PC-3 (cell line): Measurements from ENCODE around the gene EZR. TPM values are rescaled to one million over a fixed set of nuclear protein-coding genes. Genes with fewer than 3 reads are reported as not detected.

Experiments used
- ATAC-seq: fragments of 200-7000 bp; cut with Tn5 transposase; 2 replicates; pipeline ENCODE4 v1.9.1; 2020; ENCODE audit warnings: mild to moderate bottlenecking, moderate library complexity
- BruUV-seq: library from RNA; stranded (reverse); fragments of 400-500 nt; replicated peaks from 2 replicates; lab custom pipeline; 2021; lab: Mats Ljungman, UMichigan
- CTCF ChIA-PET: fragments of 300-600 bp; sonication (Branson Sonifier 250); formaldehyde crosslinking; loops from one replicate; lab custom pipeline; 2022; ENCODE audit warnings: antibody characterized with exemption; lab: Charles Lee
- POLR2A ChIA-PET: fragments of 300-600 bp; sonication (Branson Sonifier 250); formaldehyde crosslinking; loops from one replicate; lab custom pipeline; 2022; ENCODE audit warnings: antibody characterized with exemption; ENCODE audit not compliant: unreplicated experiment; lab: Charles Lee
- DNase-seq: peaks from one replicate; pipeline ENCODE4 v3.0.0-alpha.2; 2015
- H2AFZ ChIP-seq: fragments of 300-600 bp; sonication (generic); 2 replicates; pipeline ENCODE4 v1.6.0; 2016; ENCODE audit warnings: antibody characterized with exemption, low read length
- H3F3A ChIP-seq: fragments of 300-600 bp; sonication (generic); one replicate; pipeline ENCODE4 v1.6.0; 2017; ENCODE audit warnings: antibody characterized with exemption, low read length, control low read depth, mild to moderate bottlenecking; ENCODE audit not compliant: unreplicated experiment
- H3K27ac ChIP-seq: fragments of 300-600 bp; sonication (generic); 2 replicates; pipeline ENCODE4 v1.5.1; 2016; ENCODE audit warnings: mild to moderate bottlenecking, low read length
- H3K27me3 ChIP-seq: fragments of 300-600 bp; sonication (generic); 2 replicates; pipeline ENCODE4 v1.6.1; 2016; ENCODE audit warnings: low read length, mixed read lengths
- H3K36me3 ChIP-seq: fragments of 300-600 bp; sonication (generic); 2 replicates; pipeline ENCODE4 v1.6.1; 2016; ENCODE audit warnings: low read depth, mixed run types, low read length, mixed read lengths
- H3K4me1 ChIP-seq: fragments of 300-600 bp; sonication (generic); 2 replicates; pipeline ENCODE4 v1.5.1; 2016; ENCODE audit warnings: low read length; ENCODE audit not compliant: insufficient read depth
- H3K4me2 ChIP-seq: fragments of 300-600 bp; sonication (generic); 2 replicates; pipeline ENCODE4 v1.6.0; 2016; ENCODE audit warnings: low read length
- H3K4me3 ChIP-seq: fragments of 300-600 bp; sonication (generic); 2 replicates; pipeline ENCODE4 v1.5.1; 2016; ENCODE audit warnings: mild to moderate bottlenecking, low read length, mixed read lengths
- H3K79me2 ChIP-seq: fragments of 300-600 bp; sonication (generic); 2 replicates; pipeline ENCODE4 v1.6.1; 2017; ENCODE audit warnings: low read length, mixed read lengths
- H3K9ac ChIP-seq: fragments of 300-600 bp; sonication (generic); 2 replicates; pipeline ENCODE4 v1.6.0; 2016; ENCODE audit warnings: mild to moderate bottlenecking, low read length
- H3K9me2 ChIP-seq: fragments of 300-600 bp; sonication (generic); replicated peaks from 2 replicates; pipeline ENCODE4 v1.6.1; 2016; ENCODE audit warnings: mixed run types, low read length, mixed read lengths
- H3K9me3 ChIP-seq: fragments of 300-600 bp; sonication (generic); 2 replicates; pipeline ENCODE4 v1.6.1; 2016; ENCODE audit warnings: low read length, mixed read lengths
- H4K20me1 ChIP-seq: fragments of 300-600 bp; sonication (generic); 2 replicates; pipeline ENCODE4 v1.6.1; 2016; ENCODE audit warnings: low read length, mixed read lengths
- CTCF ChIP-seq: fragments of 300-600 bp; sonication (generic); conservative IDR thresholded peaks from 2 replicates; pipeline ENCODE4 v1.5.1; 2017; ENCODE audit warnings: antibody characterized with exemption, low read depth, mild to moderate bottlenecking, low read length
- EZH2 ChIP-seq: fragments of 300-600 bp; sonication (generic); IDR thresholded peaks from one replicate; pipeline ENCODE4 v1.6.1; 2017; ENCODE audit warnings: antibody characterized with exemption, mild to moderate bottlenecking, low read length; ENCODE audit not compliant: unreplicated experiment
- EZH2phosphoT487 ChIP-seq: fragments of 300-600 bp; sonication (generic); IDR thresholded peaks from 2 replicates; pipeline ENCODE4 v1.6.1; 2018; ENCODE audit warnings: mild to moderate bottlenecking, antibody characterized with exemption, low read length, borderline replicate concordance
- intact Hi-C: fragments of 100-400 bp; cut with micrococcal nuclease; formaldehyde crosslinking; loops from 2 replicates; pipeline ENCODE4 v1.9.0; 2023
- total RNA-seq: library from RNA; depleted of rRNA; stranded (reverse); fragments of >200 nt; gene quantifications from 2 replicates; pipeline ENCODE4 v1.2.3, GENCODE V29; 2014

The EZR gene
- total RNA-seq, 1 experiment from 2014 or later = 182 TPM

- H3K9me3 ChIP-seq = no peaks in the 10 kb centered on the region
- no peak overlapping the region for H3K4me3 ChIP-seq
- intact Hi-C loops = no loop called here
- peaks cover 6% of the 10 kb centered on the region for H3F3A ChIP-seq
- no peak overlapping the region for H3K9ac ChIP-seq
- peaks cover 40% of the 10 kb centered on the region for H3K4me1 ChIP-seq
- BruUV-seq = TSS peak; percentile 2
- H2AFZ ChIP-seq = no peak overlapping the region
- peaks cover 88% of the 10 kb centered on the region for H3K36me3 ChIP-seq
- peaks cover 47% of the 10 kb centered on the region for H4K20me1 ChIP-seq
- H3K79me2 ChIP-seq = peaks cover 88% of the 10 kb centered on the region
- no peaks in the 10 kb centered on the region for H3K27me3 ChIP-seq
- ChIA-PET POLR2A (interaction anchor here (0.5 to 0.6 kb wide), 2 partner anchors 30 to 88 kb away, joined by 3 to 4 read pairs; no protein-coding TSS in a partner anchor), CTCF (interaction anchor here (0.6 kb wide), 1 partner anchor 632 kb away, joined by 3 read pairs; no protein-coding TSS in a partner anchor)
- H3K9me2 ChIP-seq = no peaks in the 10 kb centered on the region
- no peak overlapping the region for H3K27ac ChIP-seq
- TF ChIP-seq EZH2 (no peak), EZH2phosphoT487 (no peak), CTCF (no peak)
- H3K4me2 ChIP-seq = no peak overlapping the region
- DNase-seq (no peak), ATAC-seq (no peak)
Observed at GRCh38 chr6:158780246-158780884, 38.8 kb downstream of the EZR start.

GRCh38 chr6:158778005-158778527, 41.1 kb downstream of the EZR start:
- POLR2A ChIA-PET = interaction anchor here (0.6 kb wide), 1 partner anchor 35 kb away, joined by 10 read pairs; no protein-coding TSS in a partner anchor
- peaks cover 4% of the 10 kb centered on the region for H3F3A ChIP-seq
- peaks cover 83% of the 10 kb centered on the region for H3K36me3 ChIP-seq
- H3K9ac ChIP-seq = no peak overlapping the region
- H3K9me3 ChIP-seq = no peaks in the 10 kb centered on the region
- peaks cover 69% of the 10 kb centered on the region for H3K79me2 ChIP-seq
- no peaks in the 10 kb centered on the region for H3K27me3 ChIP-seq
- no peak for TF ChIP-seq CTCF
- TF ChIP-seq EZH2 = no peak
- no peak for TF ChIP-seq EZH2phosphoT487
- no peak overlapping the region for H3K27ac ChIP-seq
- BruUV-seq = no TSS peak
- intact Hi-C loops = no loop called here
- H3K4me2 ChIP-seq = no peak overlapping the region
- no peak overlapping the region for H2AFZ ChIP-seq
- H3K9me2 ChIP-seq = no peaks in the 10 kb centered on the region
- H4K20me1 ChIP-seq = peaks cover 45% of the 10 kb centered on the region
- no peak for DNase-seq
- H3K4me3 ChIP-seq = no peak overlapping the region
- no peak for ATAC-seq
- CTCF ChIA-PET = no interaction called here
- H3K4me1 ChIP-seq = peaks cover 25% of the 10 kb centered on the region

GRCh38 chr6:158777510-158777909, 41.7 kb downstream of the EZR start:
- Histone ChIP-seq H3F3A (peaks cover 4% of the 10 kb centered on the region), H3K9me3 (no peaks in the 10 kb centered on the region), H3K27me3 (no peaks in the 10 kb centered on the region), H2AFZ (no peak overlapping the region), H3K79me2 (peaks cover 64% of the 10 kb centered on the region), H3K9me2 (no peaks in the 10 kb centered on the region), H3K9ac (no peak overlapping the region), H4K20me1 (peaks cover 45% of the 10 kb centered on the region), H3K4me3 (no peak overlapping the region), H3K36me3 (peaks cover 83% of the 10 kb centered on the region), H3K4me2 (no peak overlapping the region), H3K4me1 (peaks cover 20% of the 10 kb centered on the region), H3K27ac (no peak overlapping the region)
- BruUV-seq = no TSS peak
- no peak for TF ChIP-seq EZH2phosphoT487
- no peak for TF ChIP-seq EZH2
- no peak for TF ChIP-seq CTCF
- ChIA-PET CTCF (no interaction called here), POLR2A (interaction anchor here (0.6 kb wide), 1 partner anchor 34 kb away, joined by 10 read pairs; no protein-coding TSS in a partner anchor)
- DNase-seq (no peak), ATAC-seq (no peak)
- intact Hi-C loops = no loop called here
